Measurements from ENCODE around the gene SNCB. TPM values are rescaled to one million over a fixed set of nuclear protein-coding genes. Genes with fewer than 3 reads are reported as not detected.

Gene SNCB
- not detected in 2 replicates for total RNA-seq

GRCh38 chr5:176629853-176630680 lies at the start of gene SNCB, which contains the start of gene EIF4E1B:
SNCB (minus strand) TSS chr5:176630534; CDS start chr5:176629654, 880 bp downstream.
EIF4E1B (plus strand) TSS chr5:176630675; CDS start chr5:176642788, 12,113 bp downstream.
- no peak for TF ChIP-seq CTCF (IDR thresholded peaks at IDR 0.05; ENCODE audit: insufficient read depth, low read length, severe bottlenecking)
- Histone ChIP-seq H3K27me3 (ENCODE audit: control insufficient read depth, insufficient read depth, low read length) (peaks cover 15% of the 10 kb centered on the region), H3K36me3 (ENCODE audit: control insufficient read depth, insufficient read depth, low read length) (no peaks in the 10 kb centered on the region), H3K4me3 (ENCODE audit: low read depth, low read length) (peak within 1 kb of the TSS; percentile 19)
- FAIRE-seq = no peak
- DNase-seq (ENCODE audit: low read depth) = peak; percentile 28

DNA sequence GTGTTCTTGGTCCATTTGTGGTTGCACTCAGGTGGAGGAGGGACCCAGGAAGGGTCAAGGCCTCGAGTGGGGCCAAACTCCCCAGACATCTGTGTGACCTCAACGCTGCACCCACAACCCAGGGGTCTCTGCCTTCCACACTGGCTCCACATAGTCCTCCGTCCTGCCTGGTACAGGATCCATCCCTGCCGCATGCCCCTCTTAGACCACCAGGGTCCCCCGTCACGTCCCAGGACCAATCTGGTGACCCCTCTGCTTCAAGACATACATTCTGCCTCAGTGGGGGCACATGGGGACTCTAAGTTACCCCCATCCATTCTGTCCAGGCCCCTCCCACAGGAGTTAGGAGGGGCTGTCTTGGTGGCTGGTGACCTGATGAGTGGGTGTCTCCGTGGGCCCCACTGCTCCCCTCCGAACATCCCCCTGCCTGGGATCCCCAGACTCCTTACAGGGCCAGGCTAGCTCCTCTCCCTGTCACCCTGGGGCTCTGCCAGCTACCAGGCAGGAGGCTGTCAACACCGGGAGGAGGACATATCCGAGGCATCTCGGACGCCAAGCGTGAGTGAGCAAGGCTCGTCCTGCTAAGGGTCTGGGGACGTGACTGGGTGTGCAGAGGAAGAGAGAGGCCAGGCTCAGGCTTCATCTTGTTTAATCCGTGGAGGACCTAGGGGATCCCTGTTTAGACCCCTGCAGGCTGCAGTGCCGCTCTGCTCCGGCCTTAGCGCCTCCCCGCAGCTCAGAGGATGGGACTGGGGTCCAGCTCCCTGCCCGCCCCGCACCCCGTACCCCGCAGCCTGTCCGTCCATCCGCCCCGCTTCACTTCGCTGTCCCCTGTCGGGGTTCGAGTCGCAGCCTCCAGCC lies 49.3 kb upstream of the SNCB start:
- no peak for TF ChIP-seq CTCF (IDR thresholded peaks at IDR 0.05; ENCODE audit: insufficient read depth, low read length, severe bottlenecking)
- no peak overlapping the region for H3K4me3 ChIP-seq (ENCODE audit: low read depth, low read length)
- DNase-seq (ENCODE audit: low read depth) (no peak), FAIRE-seq (no peak)
- peaks cover 18% of the 10 kb centered on the region for H3K27me3 ChIP-seq (ENCODE audit: control insufficient read depth, insufficient read depth, low read length)
- no peaks in the 10 kb centered on the region for H3K36me3 ChIP-seq (ENCODE audit: control insufficient read depth, insufficient read depth, low read length)

GRCh38 chr5:176678584-176678983 lies 48.2 kb upstream of the SNCB start:
- no peak for FAIRE-seq
- TF ChIP-seq CTCF (IDR thresholded peaks at IDR 0.05; ENCODE audit: insufficient read depth, low read length, severe bottlenecking) = no peak
- Histone ChIP-seq H3K36me3 (ENCODE audit: control insufficient read depth, insufficient read depth, low read length) (no peaks in the 10 kb centered on the region), H3K4me3 (ENCODE audit: low read depth, low read length) (no peak overlapping the region), H3K27me3 (ENCODE audit: control insufficient read depth, insufficient read depth, low read length) (peaks cover 18% of the 10 kb centered on the region)
- no peak for DNase-seq (ENCODE audit: low read depth)

DNA sequence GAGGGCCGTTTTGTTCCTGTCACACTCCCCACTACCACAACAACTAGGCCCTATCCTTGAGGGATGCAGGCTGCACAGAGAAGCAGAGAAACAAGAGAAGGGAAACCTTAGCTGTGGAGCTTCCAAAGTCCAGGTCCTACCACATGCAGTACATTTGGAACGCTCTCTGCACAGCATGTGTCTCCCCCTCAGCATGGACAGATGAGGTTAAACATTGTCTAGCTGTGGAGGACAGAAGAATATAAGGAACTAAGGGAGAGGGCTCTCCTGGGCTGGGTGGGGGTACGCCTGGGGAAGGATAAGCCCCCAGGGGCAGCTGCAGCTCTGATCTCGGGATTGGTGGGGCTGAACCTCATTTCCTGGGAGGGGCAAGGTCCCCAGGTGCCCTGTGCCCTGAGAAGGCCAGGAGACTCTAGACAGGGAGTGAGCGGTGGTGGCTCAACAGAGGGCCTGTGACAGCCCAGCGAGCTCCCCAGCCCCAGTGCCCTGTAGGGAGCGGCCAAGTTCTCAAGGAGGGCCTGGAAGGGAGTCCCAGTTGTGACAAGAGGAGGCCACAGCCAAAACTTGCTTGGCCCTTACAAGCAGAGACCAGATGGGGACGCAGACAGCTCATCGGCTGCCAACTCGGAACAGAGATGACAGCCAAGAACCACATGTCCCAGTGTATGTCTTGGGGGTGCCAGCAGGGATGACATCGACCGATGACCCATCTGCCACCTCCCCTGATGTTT lies 47.0 kb upstream of the SNCB start:
- H3K36me3 ChIP-seq (ENCODE audit: control insufficient read depth, insufficient read depth, low read length) = no peaks in the 10 kb centered on the region
- no peak for DNase-seq (ENCODE audit: low read depth)
- H3K27me3 ChIP-seq (ENCODE audit: control insufficient read depth, insufficient read depth, low read length) = peaks cover 18% of the 10 kb centered on the region
- TF ChIP-seq CTCF (IDR thresholded peaks at IDR 0.05; ENCODE audit: insufficient read depth, low read length, severe bottlenecking) = no peak
- H3K4me3 ChIP-seq (ENCODE audit: low read depth, low read length) = no peak overlapping the region
- FAIRE-seq = no peak

DNA sequence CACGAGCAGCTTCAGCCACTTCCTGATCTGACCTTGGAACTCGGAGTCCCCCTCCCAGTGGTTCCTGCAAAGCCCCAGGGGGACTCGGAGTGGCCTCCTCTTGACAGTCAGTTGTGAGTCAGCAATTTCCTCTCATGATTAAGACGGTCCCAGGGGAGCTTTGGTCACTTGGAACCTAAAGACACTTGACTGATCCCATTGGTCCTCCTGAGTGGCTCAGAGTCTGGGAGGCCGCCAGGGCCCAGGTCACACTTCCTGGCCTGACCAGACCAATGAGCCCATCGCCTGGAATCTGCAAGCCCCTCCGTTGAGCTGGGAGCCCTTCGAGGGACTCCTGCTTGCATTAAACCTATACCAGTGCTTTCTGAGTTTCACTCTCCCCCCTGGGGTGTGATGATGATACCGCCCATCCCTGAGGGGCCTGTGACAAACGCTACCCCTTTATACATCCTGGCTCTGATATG lies 46.1 kb upstream of the SNCB start:
- H3K36me3 ChIP-seq (ENCODE audit: control insufficient read depth, insufficient read depth, low read length) = no peaks in the 10 kb centered on the region
- DNase-seq (ENCODE audit: low read depth) (peak; percentile 11), FAIRE-seq (no peak)
- TF ChIP-seq CTCF (IDR thresholded peaks at IDR 0.05; ENCODE audit: insufficient read depth, low read length, severe bottlenecking) = no peak
- H3K4me3 ChIP-seq (ENCODE audit: low read depth, low read length) = no peak overlapping the region
- peaks cover 21% of the 10 kb centered on the region for H3K27me3 ChIP-seq (ENCODE audit: control insufficient read depth, insufficient read depth, low read length)
